Ovary (tissue), 3 donors: ENCODE measurements around the gene MAP3K19.

ENCODE experiments used
- CTCF ChIP-seq, 3 donors: fragments of 450-650 bp in 2 of 3; fragments of 200-600 bp in 1 of 3; IDR thresholded peaks; one replicate each; pipeline versions ENCODE4 v1.5.1 to v1.8.0; 2016 to 2022; ENCODE audit warnings: antibody characterized with exemption in 3 of 3, mild to moderate bottlenecking in 1 of 3
- POLR2A ChIP-seq: fragments of 450-650 bp; IDR thresholded peaks from one replicate; pipeline ENCODE4 v1.6.1; 2017; ENCODE audit warnings: antibody characterized with exemption, mild to moderate bottlenecking, moderate library complexity
- donor health status: DM: no; HTN: no; CAD: no.

- no peak for TF ChIP-seq POLR2A
- no peak for TF ChIP-seq CTCF (IDR thresholded peaks at IDR 0.05)
Observed at GRCh38 chr2:135072125-135072997, 25.1 kb upstream of the MAP3K19 start.
